ENCODE data around the gene RAD51AP1. TPM values are rescaled to one million over a fixed set of nuclear protein-coding genes. Genes with fewer than 3 reads are reported as not detected.

The RAD51AP1 gene
- total and polyA plus RNA-seq, 11 donors = 0.19 to 8.2 (median 1.1) TPM; not detected in 1

- ATAC-seq = no peak
- Histone ChIP-seq H3K36me3 (no peaks in the 10 kb centered on the region), H3K4me1 (no peaks in the 10 kb centered on the region), H3K27me3 (peaks cover 0 to 7% (median 0%) of the 10 kb centered on the region in 9 donors), H3K4me3 (no peak overlapping the region), H3K9me3 (no peaks in the 10 kb centered on the region), H3K27ac (no peak overlapping the region)
- WGBS, 4 donors = 62 to 78% (median 69%) methylated on average over 7 of the region's 7 CpGs
- TF ChIP-seq, protein P1, sequence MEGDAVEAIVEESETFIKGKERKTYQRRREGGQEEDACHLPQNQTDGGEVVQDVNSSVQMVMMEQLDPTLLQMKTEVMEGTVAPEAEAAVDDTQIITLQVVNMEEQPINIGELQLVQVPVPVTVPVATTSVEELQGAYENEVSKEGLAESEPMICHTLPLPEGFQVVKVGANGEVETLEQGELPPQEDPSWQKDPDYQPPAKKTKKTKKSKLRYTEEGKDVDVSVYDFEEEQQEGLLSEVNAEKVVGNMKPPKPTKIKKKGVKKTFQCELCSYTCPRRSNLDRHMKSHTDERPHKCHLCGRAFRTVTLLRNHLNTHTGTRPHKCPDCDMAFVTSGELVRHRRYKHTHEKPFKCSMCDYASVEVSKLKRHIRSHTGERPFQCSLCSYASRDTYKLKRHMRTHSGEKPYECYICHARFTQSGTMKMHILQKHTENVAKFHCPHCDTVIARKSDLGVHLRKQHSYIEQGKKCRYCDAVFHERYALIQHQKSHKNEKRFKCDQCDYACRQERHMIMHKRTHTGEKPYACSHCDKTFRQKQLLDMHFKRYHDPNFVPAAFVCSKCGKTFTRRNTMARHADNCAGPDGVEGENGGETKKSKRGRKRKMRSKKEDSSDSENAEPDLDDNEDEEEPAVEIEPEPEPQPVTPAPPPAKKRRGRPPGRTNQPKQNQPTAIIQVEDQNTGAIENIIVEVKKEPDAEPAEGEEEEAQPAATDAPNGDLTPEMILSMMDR (IDR thresholded peaks at IDR 0.05) = no peak
- no peak for TF ChIP-seq POLR2A (IDR thresholded peaks at IDR 0.05)
- intact Hi-C loops (cut with DNase I) = no loop called here
- no peak for DNase-seq
Observed at GRCh38 chr12:4591180-4591687, 52.5 kb downstream of the RAD51AP1 start.

DNA sequence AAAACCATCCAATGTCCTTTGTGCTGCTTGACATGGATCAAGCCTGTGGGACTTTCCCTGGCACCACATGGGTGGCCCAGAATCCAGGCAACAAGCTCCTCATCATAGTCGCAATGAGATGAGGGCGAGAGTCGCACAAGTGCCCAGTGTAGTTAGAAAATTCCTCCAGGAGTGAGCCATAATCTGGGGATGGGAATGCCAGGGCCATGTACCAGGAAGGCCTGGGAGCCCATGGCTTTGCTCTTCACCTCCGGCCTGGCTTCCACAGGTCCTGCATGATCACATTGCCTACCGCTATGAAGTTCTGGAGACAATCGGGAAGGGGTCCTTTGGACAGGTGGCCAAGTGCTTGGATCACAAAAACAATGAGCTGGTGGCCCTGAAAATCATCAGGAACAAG is 57.2 kb downstream of the RAD51AP1 start:
- Histone ChIP-seq H3K27ac (no peak overlapping the region), H3K4me1 (no peaks in the 10 kb centered on the region), H3K9me3 (no peaks in the 10 kb centered on the region), H3K4me3 (no peak overlapping the region), H3K27me3 (peaks cover 0 to 4% (median 0%) of the 10 kb centered on the region in 9 donors), H3K36me3 (no peaks in the 10 kb centered on the region)
- 92 to 96% (median 95%) methylated on average over 6 of the region's 6 CpGs for WGBS, 4 donors
- no peak for ATAC-seq
- intact Hi-C loops (cut with DNase I) = no loop called here
- no peak for DNase-seq
- TF ChIP-seq POLR2A (IDR thresholded peaks at IDR 0.05) = no peak
- TF ChIP-seq, protein P1 (IDR thresholded peaks at IDR 0.05) = no peak

DNA sequence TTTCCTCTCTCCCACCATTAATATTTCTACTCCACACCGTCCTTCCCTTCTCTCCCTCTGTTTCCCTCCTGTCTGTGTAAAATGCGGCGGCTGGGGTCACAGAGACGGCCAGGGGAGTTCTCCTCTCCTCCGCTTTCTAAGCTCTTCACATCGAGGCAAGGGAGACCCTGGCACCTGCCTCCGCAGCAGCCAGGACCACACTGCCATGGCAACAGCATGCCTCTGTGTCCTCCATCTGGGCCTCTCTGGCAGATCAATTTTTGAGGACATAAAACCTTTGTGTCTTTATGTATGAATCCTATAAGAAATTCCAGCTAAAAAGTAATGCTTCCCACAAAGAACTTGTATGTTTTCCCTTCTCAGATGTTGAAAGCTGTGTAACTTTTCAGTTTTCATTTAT is 64.7 kb downstream of the RAD51AP1 start:
- ATAC-seq = no peak
- H3K9me3 ChIP-seq = no peaks in the 10 kb centered on the region
- WGBS, 4 donors = 68 to 75% (median 71%) methylated on average over 7 of the region's 7 CpGs

DNA sequence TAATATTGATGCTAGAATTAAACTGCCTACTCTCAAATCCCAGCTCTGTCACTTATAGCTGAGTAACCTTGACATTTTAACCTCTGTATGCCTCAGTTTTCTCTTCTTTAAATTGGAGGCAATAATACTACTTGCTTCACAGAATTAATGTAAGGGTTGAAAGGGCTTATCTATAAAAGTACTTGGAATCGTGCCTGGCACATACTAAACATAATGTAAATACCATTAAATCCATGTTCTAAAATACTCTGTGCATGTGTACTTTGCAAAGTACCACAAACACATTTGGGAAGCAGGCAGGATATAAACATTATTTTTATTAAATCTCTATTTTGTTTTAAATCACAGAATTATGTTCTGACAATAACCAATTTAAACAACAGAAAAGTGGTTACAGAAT is 65.3 kb downstream of the RAD51AP1 start:
- no peaks in the 10 kb centered on the region for H3K36me3 ChIP-seq
- ATAC-seq = no peak
- DNase-seq = no peak
- no peak overlapping the region for H3K27ac ChIP-seq
- H3K4me1 ChIP-seq = peaks cover 0 to 27% (median 10%) of the 10 kb centered on the region in 12 donors
- H3K9me3 ChIP-seq = no peaks in the 10 kb centered on the region
- H3K4me3 ChIP-seq = no peak overlapping the region
- TF ChIP-seq, protein P1 (IDR thresholded peaks at IDR 0.05) = no peak
- no peak for TF ChIP-seq POLR2A (IDR thresholded peaks at IDR 0.05)
- H3K27me3 ChIP-seq = no peaks in the 10 kb centered on the region
- 11 to 24% (median 16%) methylated on average over 1 of the region's 1 CpG for WGBS, 4 donors
- intact Hi-C loops (cut with DNase I) = loop anchor here in 4 of 10 donors (2.0 to 10.0 kb wide), 4 partner anchors 41 to 155 kb away; partner anchors contain the start of genes DYRK4 (in 1 of the 4) and RAD51AP1 (in 1 of the 4)

More for the DNA sequence above, 64.7 kb downstream of the RAD51AP1 start:
- no peak for DNase-seq
- Histone ChIP-seq H3K36me3 (no peaks in the 10 kb centered on the region), H3K27me3 (no peaks in the 10 kb centered on the region), H3K4me3 (no peak overlapping the region), H3K4me1 (peaks cover 0 to 27% (median 10%) of the 10 kb centered on the region in 12 donors), H3K27ac (no peak overlapping the region)
- TF ChIP-seq, protein P1 (IDR thresholded peaks at IDR 0.05) = no peak
- no peak for TF ChIP-seq POLR2A (IDR thresholded peaks at IDR 0.05)
- intact Hi-C loops (cut with DNase I) = loop anchor here in 3 of 10 donors (10.0 kb wide), 1 partner anchor 151 kb away; no protein-coding TSS in a partner anchor
